WERI-Rb-1 (cell line): Measurements from ENCODE around the gene STAT4.
A peak's percentile ranks its signal among the peaks of the same experiment; 100 is the strongest.

Experiments
- DNase-seq: peaks from one replicate; pipeline ENCODE4 v3.0.0-alpha.2; 2020
- H3K27ac ChIP-seq: fragments of 250-450 bp; sonication (Bioruptor Pico); 2 replicates; pipeline ENCODE4 v1.5.1; 2020; ENCODE audit warnings: mild to moderate bottlenecking, moderate library complexity
- H3K27me3 ChIP-seq: fragments of 250-450 bp; sonication (Bioruptor Pico); 2 replicates; pipeline ENCODE4 v1.5.1; 2021; ENCODE audit warnings: mild to moderate bottlenecking, low read depth, moderate library complexity; ENCODE audit not compliant: insufficient read depth, severe bottlenecking
- H3K36me3 ChIP-seq: fragments of 250-450 bp; sonication (Bioruptor Pico); 2 replicates; pipeline ENCODE4 v1.5.1; 2020; ENCODE audit warnings: mild to moderate bottlenecking, moderate library complexity
- H3K4me3 ChIP-seq: 2 replicates; pipeline ENCODE4 v1.5.1; 2011; ENCODE audit warnings: low read depth, mild to moderate bottlenecking, control low read depth, low read length
- H3K9me3 ChIP-seq: fragments of 250-450 bp; sonication (Bioruptor Pico); 2 replicates; pipeline ENCODE4 v1.5.1; 2021; ENCODE audit warnings: mild to moderate bottlenecking, moderate library complexity; ENCODE audit not compliant: severe bottlenecking
- TF ChIP-seq, protein P1 (sequence below): IDR thresholded peaks from 2 replicates; pipeline ENCODE4 v1.5.1; 2011; ENCODE audit warnings: low read depth, mild to moderate bottlenecking, control low read depth, inconsistent platforms, low read length

STAT4 gene

DNA sequence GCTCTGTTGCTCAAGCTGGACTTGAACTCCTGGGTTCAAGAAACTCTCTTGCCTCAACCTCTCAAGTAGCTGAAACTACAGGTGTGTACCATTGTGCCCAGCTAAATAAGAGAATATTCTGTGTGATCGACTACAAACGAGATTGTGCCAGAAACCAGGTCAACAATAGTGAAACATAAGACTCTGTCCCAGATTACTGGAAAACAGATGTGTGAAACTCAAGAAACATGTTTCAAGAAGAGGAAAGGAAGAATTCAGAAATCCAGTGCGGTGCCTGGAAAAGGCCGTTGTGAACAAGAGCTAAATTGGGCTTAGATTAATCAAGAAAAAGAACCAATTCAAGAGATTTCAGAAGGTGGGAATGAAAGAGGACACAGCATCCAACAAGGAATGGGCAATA, 113.4 kb downstream of the STAT4 start:
- Histone ChIP-seq H3K9me3 (no peaks in the 10 kb centered on the region), H3K36me3 (no peaks in the 10 kb centered on the region), H3K4me3 (no peak overlapping the region), H3K27me3 (no peaks in the 10 kb centered on the region), H3K27ac (no peak overlapping the region)
- no peak for DNase-seq
- TF ChIP-seq, protein P1, sequence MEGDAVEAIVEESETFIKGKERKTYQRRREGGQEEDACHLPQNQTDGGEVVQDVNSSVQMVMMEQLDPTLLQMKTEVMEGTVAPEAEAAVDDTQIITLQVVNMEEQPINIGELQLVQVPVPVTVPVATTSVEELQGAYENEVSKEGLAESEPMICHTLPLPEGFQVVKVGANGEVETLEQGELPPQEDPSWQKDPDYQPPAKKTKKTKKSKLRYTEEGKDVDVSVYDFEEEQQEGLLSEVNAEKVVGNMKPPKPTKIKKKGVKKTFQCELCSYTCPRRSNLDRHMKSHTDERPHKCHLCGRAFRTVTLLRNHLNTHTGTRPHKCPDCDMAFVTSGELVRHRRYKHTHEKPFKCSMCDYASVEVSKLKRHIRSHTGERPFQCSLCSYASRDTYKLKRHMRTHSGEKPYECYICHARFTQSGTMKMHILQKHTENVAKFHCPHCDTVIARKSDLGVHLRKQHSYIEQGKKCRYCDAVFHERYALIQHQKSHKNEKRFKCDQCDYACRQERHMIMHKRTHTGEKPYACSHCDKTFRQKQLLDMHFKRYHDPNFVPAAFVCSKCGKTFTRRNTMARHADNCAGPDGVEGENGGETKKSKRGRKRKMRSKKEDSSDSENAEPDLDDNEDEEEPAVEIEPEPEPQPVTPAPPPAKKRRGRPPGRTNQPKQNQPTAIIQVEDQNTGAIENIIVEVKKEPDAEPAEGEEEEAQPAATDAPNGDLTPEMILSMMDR = no peak

DNA sequence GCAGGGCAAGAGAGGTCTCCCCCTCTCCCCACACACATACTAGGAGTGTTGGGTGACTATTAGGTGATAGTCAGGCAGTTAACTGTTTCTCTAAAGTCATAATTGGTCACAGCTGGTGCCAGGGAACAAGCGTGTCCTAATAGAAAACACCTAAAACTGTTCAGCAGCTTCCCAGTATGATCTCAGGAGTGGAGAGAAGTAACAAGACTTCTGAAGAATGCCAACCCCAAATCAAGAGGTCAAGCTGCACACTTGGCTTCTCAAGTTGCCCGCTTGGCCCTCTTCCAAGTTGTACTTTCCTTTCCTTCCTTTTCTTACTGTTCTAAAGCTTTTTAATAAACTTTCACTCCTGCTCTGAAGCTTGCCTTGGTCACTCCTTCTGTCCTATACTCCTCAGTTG, 114.4 kb downstream of the STAT4 start:
- TF ChIP-seq, protein P1 = no peak
- no peaks in the 10 kb centered on the region for H3K36me3 ChIP-seq
- DNase-seq = no peak
- no peaks in the 10 kb centered on the region for H3K9me3 ChIP-seq
- H3K27ac ChIP-seq = no peak overlapping the region
- H3K4me3 ChIP-seq = no peak overlapping the region
- no peaks in the 10 kb centered on the region for H3K27me3 ChIP-seq

DNA sequence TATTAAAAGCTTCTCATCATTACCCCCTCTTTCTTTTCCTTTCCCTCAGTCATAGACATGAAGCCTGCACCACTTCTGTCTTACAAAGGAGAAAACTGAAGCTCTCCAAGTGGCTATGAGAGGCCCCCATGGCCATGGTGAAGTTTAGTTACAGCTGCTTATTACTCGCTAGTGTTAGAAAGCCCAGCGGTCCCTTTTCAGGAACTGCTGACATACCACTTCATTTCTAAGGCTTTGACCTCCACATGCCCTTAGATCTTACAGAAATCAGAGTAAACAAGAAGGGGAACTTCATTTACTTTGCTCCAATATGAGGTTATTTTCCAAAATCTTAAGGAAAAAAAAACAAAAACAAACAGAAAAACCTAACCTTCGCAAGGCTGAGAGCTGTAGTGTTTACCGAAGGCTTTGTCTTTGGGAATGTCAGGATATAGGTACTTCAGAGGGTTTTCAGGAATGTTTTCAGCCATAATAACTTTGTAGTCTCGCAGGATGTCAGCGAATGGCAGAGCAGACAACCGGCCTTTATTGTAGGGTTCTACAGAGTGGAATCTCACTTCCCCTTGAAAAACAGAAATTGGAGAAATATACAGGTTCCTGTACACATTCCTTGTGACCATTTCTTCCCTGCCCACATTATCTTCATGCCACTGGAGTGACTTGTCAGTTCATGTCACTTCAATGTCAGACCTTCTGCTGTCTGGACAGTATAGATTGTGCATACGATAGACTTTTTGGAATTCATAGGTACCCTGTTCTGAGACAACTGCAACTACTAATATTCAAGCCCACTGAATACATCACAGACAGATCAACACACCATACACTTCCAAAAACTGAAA, 118.0 kb downstream of the STAT4 start:
- Histone ChIP-seq H3K4me3 (no peak overlapping the region), H3K9me3 (no peaks in the 10 kb centered on the region), H3K27ac (no peak overlapping the region), H3K36me3 (no peaks in the 10 kb centered on the region), H3K27me3 (no peaks in the 10 kb centered on the region)
- DNase-seq = no peak
- TF ChIP-seq, protein P1 = no peak

DNA sequence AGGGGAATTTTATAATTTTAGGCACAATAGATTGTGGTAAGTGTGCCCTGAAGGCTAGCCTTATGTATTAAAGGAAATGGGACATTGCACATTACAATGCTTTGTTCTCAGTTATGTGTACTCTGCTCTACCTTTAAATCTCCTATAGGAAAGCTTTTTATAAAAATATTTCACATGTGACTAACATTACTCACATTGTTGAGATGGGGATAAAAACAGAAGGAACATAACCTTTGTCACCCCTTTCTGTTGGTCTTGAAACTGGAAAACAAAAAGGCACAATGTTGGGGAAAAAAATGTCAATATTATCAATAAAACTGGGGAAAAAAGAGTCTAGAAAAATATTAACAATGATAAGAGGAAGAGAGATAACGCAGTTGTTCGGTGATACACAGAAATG, 119.5 kb downstream of the STAT4 start:
- H3K4me3 ChIP-seq = no peak overlapping the region
- no peak for DNase-seq
- TF ChIP-seq, protein P1 = no peak

DNA sequence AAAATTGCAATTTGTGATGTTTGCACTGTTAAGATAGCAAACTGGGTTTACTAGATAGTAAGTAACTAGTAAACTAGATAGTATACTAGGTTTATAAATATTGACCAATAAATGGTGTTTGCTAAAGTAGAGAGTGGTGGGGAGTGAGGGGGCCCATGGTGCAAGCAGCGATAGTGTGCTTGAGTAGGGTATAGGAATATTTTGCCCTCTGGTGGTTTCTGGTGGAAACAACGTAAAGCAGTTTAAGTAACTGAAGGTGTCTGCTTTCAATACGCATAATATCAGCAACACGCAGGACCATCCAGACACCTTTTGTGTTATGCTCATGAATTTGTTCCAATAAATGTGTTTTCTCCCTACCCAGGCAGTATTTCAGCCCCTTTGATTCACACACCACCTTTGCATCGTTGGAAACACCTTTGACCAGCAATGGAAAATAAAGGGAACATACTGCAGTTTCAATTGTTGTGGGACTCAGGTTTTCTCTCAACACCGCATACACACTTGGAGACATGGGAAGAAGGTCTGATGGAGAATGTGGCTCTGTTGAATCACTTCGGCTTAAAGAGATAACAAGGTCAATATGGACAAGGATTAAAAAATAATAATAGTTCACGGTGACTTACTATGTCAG, 120.2 kb downstream of the STAT4 start:
- no peak overlapping the region for H3K4me3 ChIP-seq
- H3K27me3 ChIP-seq = no peaks in the 10 kb centered on the region
- no peak overlapping the region for H3K27ac ChIP-seq
- H3K9me3 ChIP-seq = no peaks in the 10 kb centered on the region
- TF ChIP-seq, protein P1 = peak; percentile 58
- H3K36me3 ChIP-seq = no peaks in the 10 kb centered on the region
- DNase-seq = peak; percentile 52

More for the DNA sequence above, 119.5 kb downstream of the STAT4 start:
- no peaks in the 10 kb centered on the region for H3K9me3 ChIP-seq
- no peaks in the 10 kb centered on the region for H3K27me3 ChIP-seq
- H3K27ac ChIP-seq = no peak overlapping the region
- H3K36me3 ChIP-seq = no peaks in the 10 kb centered on the region
